Measurements from ENCODE around the gene NRXN3. TPM values are rescaled to one million over a fixed set of nuclear protein-coding genes. Genes with fewer than 3 reads are reported as not detected.

The NRXN3 gene
- total RNA-seq, 5 donors from 2014 or later (not counting 1 experiment from before 2014, with no cell fraction given) = not detected

GRCh38 chr14:79451601-79452000 lies 1281.4 kb downstream of the NRXN3 start:
- Histone ChIP-seq H3K4me1 (ENCODE audit: control insufficient read depth in 1 of 2, extremely low read depth in 1 of 2, insufficient read depth in 2 of 2, low read length in 2 of 2) (no peaks in the 10 kb centered on the region), H3K36me3 (ENCODE audit: control insufficient read depth in 2 of 2, extremely low read depth in 1 of 2, insufficient read depth in 1 of 2, low read length in 1 of 2) (no peaks in the 10 kb centered on the region), H3K4me3 (ENCODE audit: control insufficient read depth in 1 of 2, extremely low read depth in 1 of 2, low read length in 1 of 2) (no peak overlapping the region), H3K9me3 (no peaks in the 10 kb centered on the region), H3K27ac (ENCODE audit: low read length) (no peak overlapping the region), H3K27me3 (replicated peaks in 1 of 2; ENCODE audit: control insufficient read depth in 2 of 2, extremely low read depth in 1 of 2, insufficient read depth in 2 of 2, low read length in 1 of 2) (no peaks in the 10 kb centered on the region)
- Mint-ChIP-seq H3K4me1 (no peaks in the 10 kb centered on the region), H3K4me3 (no peak overlapping the region), H3K27ac (no peak overlapping the region), H3K27me3 (no peaks in the 10 kb centered on the region), H3K9me3 (peaks cover 0 to 2% (median 0%) of the 10 kb centered on the region in 3 donors), H3K36me3 (no peaks in the 10 kb centered on the region)
- DNase-seq (no peak), ATAC-seq (replicated peaks in 1 of 4) (no peak)
- WGBS (ENCODE audit: insufficient coverage) = 40% methylated on average over 1 of the region's 3 CpGs
- ChIA-PET POLR2A (no interaction called here), CTCF (interaction anchor here in 1 of 2 donors (0.6 kb wide), 1 partner anchor 369 kb away, joined by 3 read pairs; no protein-coding TSS in a partner anchor)

GRCh38 chr14:79453276-79453675 lies 1283.1 kb downstream of the NRXN3 start:
- Histone ChIP-seq H3K27me3 (replicated peaks in 1 of 2; ENCODE audit: control insufficient read depth in 2 of 2, extremely low read depth in 1 of 2, insufficient read depth in 2 of 2, low read length in 1 of 2) (no peaks in the 10 kb centered on the region), H3K4me3 (ENCODE audit: control insufficient read depth in 1 of 2, extremely low read depth in 1 of 2, low read length in 1 of 2) (no peak overlapping the region), H3K27ac (ENCODE audit: low read length) (no peak overlapping the region), H3K4me1 (ENCODE audit: control insufficient read depth in 1 of 2, extremely low read depth in 1 of 2, insufficient read depth in 2 of 2, low read length in 2 of 2) (no peaks in the 10 kb centered on the region), H3K36me3 (ENCODE audit: control insufficient read depth in 2 of 2, extremely low read depth in 1 of 2, insufficient read depth in 1 of 2, low read length in 1 of 2) (no peaks in the 10 kb centered on the region), H3K9me3 (no peaks in the 10 kb centered on the region)
- no peak for DNase-seq
- H3K4me1 Mint-ChIP-seq = no peaks in the 10 kb centered on the region
- no peak for ATAC-seq (replicated peaks in 1 of 4)
- H3K27ac Mint-ChIP-seq = no peak overlapping the region
- H3K4me3 Mint-ChIP-seq = no peak overlapping the region
- WGBS (ENCODE audit: insufficient coverage) = no CpG with 5 or more reads among the region's 4 CpGs
- H3K36me3 Mint-ChIP-seq = no peaks in the 10 kb centered on the region
- ChIA-PET CTCF (no interaction called here), POLR2A (no interaction called here)
- peaks cover 0 to 2% (median 0%) of the 10 kb centered on the region in 3 donors for H3K9me3 Mint-ChIP-seq
- no peaks in the 10 kb centered on the region for H3K27me3 Mint-ChIP-seq

- Histone ChIP-seq H3K27ac (ENCODE audit: low read length) (no peak overlapping the region), H3K4me1 (ENCODE audit: control insufficient read depth in 1 of 2, extremely low read depth in 1 of 2, insufficient read depth in 2 of 2, low read length in 2 of 2) (no peaks in the 10 kb centered on the region), H3K4me3 (ENCODE audit: control insufficient read depth in 1 of 2, extremely low read depth in 1 of 2, low read length in 1 of 2) (no peak overlapping the region), H3K27me3 (replicated peaks in 1 of 2; ENCODE audit: control insufficient read depth in 2 of 2, extremely low read depth in 1 of 2, insufficient read depth in 2 of 2, low read length in 1 of 2) (no peaks in the 10 kb centered on the region), H3K36me3 (ENCODE audit: control insufficient read depth in 2 of 2, extremely low read depth in 1 of 2, insufficient read depth in 1 of 2, low read length in 1 of 2) (no peaks in the 10 kb centered on the region), H3K9me3 (no peaks in the 10 kb centered on the region)
- Mint-ChIP-seq H3K9me3 (peaks cover 0 to 5% (median 5%) of the 10 kb centered on the region in 3 donors), H3K27me3 (no peaks in the 10 kb centered on the region), H3K27ac (no peak overlapping the region), H3K4me3 (no peak overlapping the region), H3K4me1 (no peaks in the 10 kb centered on the region), H3K36me3 (no peaks in the 10 kb centered on the region)
- POLR2A ChIA-PET = no interaction called here
- ATAC-seq (replicated peaks in 1 of 4) = no peak
- DNase-seq = no peak
- CTCF ChIA-PET = no interaction called here
These were observed 1294.3 kb downstream of the NRXN3 start for GRCh38 chr14:79464468-79464867.

- no peaks in the 10 kb centered on the region for H3K4me1 ChIP-seq (ENCODE audit: control insufficient read depth in 1 of 2, extremely low read depth in 1 of 2, insufficient read depth in 2 of 2, low read length in 2 of 2)
- H3K36me3 ChIP-seq (ENCODE audit: control insufficient read depth in 2 of 2, extremely low read depth in 1 of 2, insufficient read depth in 1 of 2, low read length in 1 of 2) = no peaks in the 10 kb centered on the region
- Mint-ChIP-seq H3K27me3 (no peaks in the 10 kb centered on the region), H3K36me3 (no peaks in the 10 kb centered on the region), H3K27ac (no peak overlapping the region), H3K4me3 (no peak overlapping the region), H3K4me1 (no peaks in the 10 kb centered on the region), H3K9me3 (peaks cover 0 to 7% (median 5%) of the 10 kb centered on the region in 3 donors)
- no peaks in the 10 kb centered on the region for H3K27me3 ChIP-seq (replicated peaks in 1 of 2; ENCODE audit: control insufficient read depth in 2 of 2, extremely low read depth in 1 of 2, insufficient read depth in 2 of 2, low read length in 1 of 2)
- ChIA-PET CTCF (no interaction called here), POLR2A (no interaction called here)
- no peak overlapping the region for H3K27ac ChIP-seq (ENCODE audit: low read length)
- ATAC-seq (replicated peaks in 1 of 4) (no peak), DNase-seq (no peak)
- H3K4me3 ChIP-seq (ENCODE audit: control insufficient read depth in 1 of 2, extremely low read depth in 1 of 2, low read length in 1 of 2) = no peak overlapping the region
- no CpG with 5 or more reads among the region's 3 CpGs for WGBS (ENCODE audit: insufficient coverage)
- H3K9me3 ChIP-seq = no peaks in the 10 kb centered on the region
These were observed 1295.5 kb downstream of the NRXN3 start for GRCh38 chr14:79465651-79466050.

GRCh38 chr14:79466938-79467527 lies 1296.9 kb downstream of the NRXN3 start:
- WGBS (ENCODE audit: insufficient coverage) = 86% methylated on average over 7 of the region's 13 CpGs

GRCh38 chr14:79467835-79468234 lies 1297.7 kb downstream of the NRXN3 start:
- Histone ChIP-seq H3K27me3 (replicated peaks in 1 of 2; ENCODE audit: control insufficient read depth in 2 of 2, extremely low read depth in 1 of 2, insufficient read depth in 2 of 2, low read length in 1 of 2) (no peaks in the 10 kb centered on the region), H3K36me3 (ENCODE audit: control insufficient read depth in 2 of 2, extremely low read depth in 1 of 2, insufficient read depth in 1 of 2, low read length in 1 of 2) (no peaks in the 10 kb centered on the region), H3K4me3 (ENCODE audit: control insufficient read depth in 1 of 2, extremely low read depth in 1 of 2, low read length in 1 of 2) (no peak overlapping the region), H3K4me1 (ENCODE audit: control insufficient read depth in 1 of 2, extremely low read depth in 1 of 2, insufficient read depth in 2 of 2, low read length in 2 of 2) (no peaks in the 10 kb centered on the region), H3K27ac (ENCODE audit: low read length) (no peak overlapping the region), H3K9me3 (no peaks in the 10 kb centered on the region)
- H3K27ac Mint-ChIP-seq = no peak overlapping the region
- ATAC-seq (replicated peaks in 1 of 4) (no peak), DNase-seq (no peak)
- peaks cover 0 to 7% (median 5%) of the 10 kb centered on the region in 3 donors for H3K9me3 Mint-ChIP-seq
- POLR2A ChIA-PET = no interaction called here
- H3K36me3 Mint-ChIP-seq = no peaks in the 10 kb centered on the region
- CTCF ChIA-PET = no interaction called here
- no peak overlapping the region for H3K4me3 Mint-ChIP-seq
- no peaks in the 10 kb centered on the region for H3K27me3 Mint-ChIP-seq
- no CpG with 5 or more reads among the region's 2 CpGs for WGBS (ENCODE audit: insufficient coverage)
- no peaks in the 10 kb centered on the region for H3K4me1 Mint-ChIP-seq

More at GRCh38 chr14:79466938-79467527, 1296.9 kb downstream of the NRXN3 start:
- no peaks in the 10 kb centered on the region for H3K36me3 Mint-ChIP-seq
- ATAC-seq (replicated peaks in 1 of 4) (no peak), DNase-seq (no peak)
- no peaks in the 10 kb centered on the region for H3K27me3 ChIP-seq (replicated peaks in 1 of 2; ENCODE audit: control insufficient read depth in 2 of 2, extremely low read depth in 1 of 2, insufficient read depth in 2 of 2, low read length in 1 of 2)
- no peak overlapping the region for H3K4me3 ChIP-seq (ENCODE audit: control insufficient read depth in 1 of 2, extremely low read depth in 1 of 2, low read length in 1 of 2)
- CTCF ChIA-PET = no interaction called here
- H3K9me3 Mint-ChIP-seq = peaks cover 0 to 7% (median 5%) of the 10 kb centered on the region in 3 donors
- H3K27ac Mint-ChIP-seq = no peak overlapping the region
- H3K27me3 Mint-ChIP-seq = no peaks in the 10 kb centered on the region
- POLR2A ChIA-PET = no interaction called here
- H3K27ac ChIP-seq (ENCODE audit: low read length) = no peak overlapping the region
- H3K4me3 Mint-ChIP-seq = no peak overlapping the region
- no peaks in the 10 kb centered on the region for H3K4me1 Mint-ChIP-seq
- no peaks in the 10 kb centered on the region for H3K9me3 ChIP-seq
- no peaks in the 10 kb centered on the region for H3K4me1 ChIP-seq (ENCODE audit: control insufficient read depth in 1 of 2, extremely low read depth in 1 of 2, insufficient read depth in 2 of 2, low read length in 2 of 2)
- no peaks in the 10 kb centered on the region for H3K36me3 ChIP-seq (ENCODE audit: control insufficient read depth in 2 of 2, extremely low read depth in 1 of 2, insufficient read depth in 1 of 2, low read length in 1 of 2)

GRCh38 chr14:79468486-79468885 lies 1298.3 kb downstream of the NRXN3 start:
- ChIA-PET CTCF (no interaction called here), POLR2A (no interaction called here)
- 63% methylated on average over 3 of the region's 3 CpGs for WGBS (ENCODE audit: insufficient coverage)

More at GRCh38 chr14:79468486-79468885, 1298.3 kb downstream of the NRXN3 start:
- no peaks in the 10 kb centered on the region for H3K27me3 ChIP-seq (replicated peaks in 1 of 2; ENCODE audit: control insufficient read depth in 2 of 2, extremely low read depth in 1 of 2, insufficient read depth in 2 of 2, low read length in 1 of 2)
- ATAC-seq (replicated peaks in 1 of 4) = no peak
- H3K36me3 Mint-ChIP-seq = no peaks in the 10 kb centered on the region
- no peak overlapping the region for H3K27ac ChIP-seq (ENCODE audit: low read length)
- DNase-seq = no peak
- no peaks in the 10 kb centered on the region for H3K9me3 ChIP-seq
- H3K9me3 Mint-ChIP-seq = peaks cover 0 to 7% (median 5%) of the 10 kb centered on the region in 3 donors
- H3K4me1 Mint-ChIP-seq = no peaks in the 10 kb centered on the region
- H3K27me3 Mint-ChIP-seq = no peaks in the 10 kb centered on the region
- H3K4me1 ChIP-seq (ENCODE audit: control insufficient read depth in 1 of 2, extremely low read depth in 1 of 2, insufficient read depth in 2 of 2, low read length in 2 of 2) = no peaks in the 10 kb centered on the region
- no peak overlapping the region for H3K4me3 Mint-ChIP-seq
- no peak overlapping the region for H3K27ac Mint-ChIP-seq
- H3K4me3 ChIP-seq (ENCODE audit: control insufficient read depth in 1 of 2, extremely low read depth in 1 of 2, low read length in 1 of 2) = no peak overlapping the region
- no peaks in the 10 kb centered on the region for H3K36me3 ChIP-seq (ENCODE audit: control insufficient read depth in 2 of 2, extremely low read depth in 1 of 2, insufficient read depth in 1 of 2, low read length in 1 of 2)
